Activated T-helper 1 cell treated with anti-CD3 and anti-CD28 coated beads, Interleukin-12 subunit alpha, Interleukin-12 subunit beta, Interleukin-2, Interleukin-4 antibody, amounts not matched to agents 30 ng/mL and 10 ng/mL and 1 ng/mL, durations not matched to agents 14 hours and 24 hours and 36 hours (primary cell): ENCODE results near the gene RAET1E. TPM values are rescaled to one million over a fixed set of nuclear protein-coding genes. Genes with fewer than 3 reads are reported as not detected.
"Not testable (repeated sequence)": the region's sequence is repeated elsewhere in the genome, so short reads cannot be mapped to it uniquely, and the experiment has no call there.

Experiments
- DNase-seq: peaks from one replicate; pipeline ENCODE4 v3.0.0; 2021; ENCODE audit warnings: low spot score
- H3K27ac Mint-ChIP-seq: one replicate; pipeline ENCODE4 v1.8.0; 2021; ENCODE audit warnings: mild to moderate bottlenecking, mixed read lengths
- H3K27me3 Mint-ChIP-seq: one replicate; pipeline ENCODE4 v1.8.0; 2022; ENCODE audit warnings: mild to moderate bottlenecking, moderate library complexity, mixed read lengths; ENCODE audit not compliant: insufficient read depth
- H3K36me3 Mint-ChIP-seq: one replicate; pipeline ENCODE4 v1.8.0; 2021; ENCODE audit warnings: low read depth, mixed read lengths
- H3K4me1 Mint-ChIP-seq: one replicate; pipeline ENCODE4 v1.8.0; 2021; ENCODE audit warnings: low read depth, mixed read lengths
- H3K4me3 Mint-ChIP-seq: one replicate; pipeline ENCODE4 v1.8.0; 2021; ENCODE audit warnings: mild to moderate bottlenecking, moderate library complexity, mixed read lengths
- H3K9me3 Mint-ChIP-seq: one replicate; pipeline ENCODE4 v1.8.0; 2021; ENCODE audit warnings: mixed read lengths
- intact Hi-C: fragments of 100-400 bp; cut with micrococcal nuclease; formaldehyde crosslinking; loops from one replicate; pipeline ENCODE4 v1.15.1; 2024
- total RNA-seq: library from RNA; stranded (reverse); gene quantifications from 2 replicates; pipeline ENCODE4 v1.2.3, GENCODE V29; 2022

Gene RAET1E
- total RNA-seq, 1 donor from 2014 or later, result not detected

DNA sequence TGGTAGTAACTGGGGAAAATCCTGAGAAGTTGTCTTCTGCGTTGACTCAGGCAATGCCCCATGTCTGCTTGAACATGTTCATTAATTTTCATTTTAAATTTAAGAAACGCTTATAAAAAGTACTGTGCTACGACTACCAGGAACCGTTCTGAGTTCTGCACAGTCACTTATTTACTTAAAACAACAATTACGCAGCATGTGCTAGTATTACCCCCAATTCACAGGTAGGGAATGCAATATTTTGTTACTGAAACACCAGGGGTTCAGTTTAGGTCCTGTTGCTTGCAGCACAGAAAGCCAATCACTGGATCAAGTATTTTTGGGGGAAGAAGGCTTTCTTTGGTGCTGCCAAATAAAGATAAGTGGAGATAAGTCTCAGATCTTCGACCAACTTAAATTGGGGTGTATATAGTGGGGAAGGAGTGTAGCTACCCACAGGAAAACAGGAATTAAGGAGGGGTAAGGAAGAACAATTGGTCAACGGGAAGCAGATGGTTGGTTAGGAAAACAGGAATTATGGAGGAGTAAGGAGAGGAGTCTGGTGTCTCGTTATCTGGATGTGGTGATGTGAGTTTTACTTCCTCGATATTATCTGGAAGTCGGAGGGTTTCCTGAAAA, 28.5 kb downstream of the RAET1E start:
- peaks cover 35% of the 10 kb centered on the region for H3K27me3 Mint-ChIP-seq
- intact Hi-C loops, result no loop called here
- no peak overlapping the region for H3K4me3 Mint-ChIP-seq
- H3K9me3 Mint-ChIP-seq, result peaks cover 8% of the 10 kb centered on the region
- H3K36me3 Mint-ChIP-seq, result no peaks in the 10 kb centered on the region
- no peak for DNase-seq
- peaks cover 8% of the 10 kb centered on the region for H3K4me1 Mint-ChIP-seq
- H3K27ac Mint-ChIP-seq, result no peak overlapping the region

DNA sequence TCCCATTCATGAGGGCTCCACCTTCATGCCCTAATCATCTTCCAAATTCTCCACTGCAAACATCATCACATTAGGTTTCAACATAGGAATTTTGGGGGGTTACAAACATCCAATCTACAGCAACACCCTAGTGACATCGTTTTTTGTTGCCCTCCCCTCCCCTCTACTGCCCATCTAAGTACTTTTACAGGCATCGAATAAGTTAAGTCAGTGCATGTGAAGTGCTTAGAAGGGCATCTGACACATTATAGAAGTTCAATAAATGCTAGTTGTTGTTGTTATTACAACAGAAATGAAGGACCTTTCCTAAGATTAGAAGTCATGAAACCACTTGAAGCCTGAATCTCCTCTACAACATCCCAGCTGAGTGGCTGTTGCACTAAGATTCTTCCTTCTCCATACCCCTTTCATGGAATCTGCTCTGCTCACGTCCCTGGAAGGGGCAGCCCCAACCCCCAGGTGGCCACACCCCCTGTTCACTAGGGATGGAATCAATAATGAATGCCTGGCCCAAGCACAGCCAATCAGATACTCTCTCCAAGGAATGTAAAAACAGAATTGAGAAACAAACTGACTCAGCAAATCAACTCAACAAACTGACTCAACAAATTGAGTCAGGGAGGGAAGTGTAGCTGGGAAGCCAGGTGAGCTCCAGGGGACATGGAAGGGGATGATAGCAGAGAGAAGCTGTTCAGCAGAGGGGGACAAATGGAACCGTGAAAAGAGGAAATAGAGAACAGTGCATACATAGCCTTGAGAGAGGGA, 29.9 kb downstream of the RAET1E start:
- Mint-ChIP-seq H3K9me3 (peaks cover 8% of the 10 kb centered on the region), H3K4me1 (peaks cover 10% of the 10 kb centered on the region), H3K27me3 (peaks cover 24% of the 10 kb centered on the region), H3K36me3 (no peaks in the 10 kb centered on the region), H3K27ac (no peak overlapping the region), H3K4me3 (no peak overlapping the region)
- DNase-seq, result no peak
- intact Hi-C loops, result no loop called here

DNA sequence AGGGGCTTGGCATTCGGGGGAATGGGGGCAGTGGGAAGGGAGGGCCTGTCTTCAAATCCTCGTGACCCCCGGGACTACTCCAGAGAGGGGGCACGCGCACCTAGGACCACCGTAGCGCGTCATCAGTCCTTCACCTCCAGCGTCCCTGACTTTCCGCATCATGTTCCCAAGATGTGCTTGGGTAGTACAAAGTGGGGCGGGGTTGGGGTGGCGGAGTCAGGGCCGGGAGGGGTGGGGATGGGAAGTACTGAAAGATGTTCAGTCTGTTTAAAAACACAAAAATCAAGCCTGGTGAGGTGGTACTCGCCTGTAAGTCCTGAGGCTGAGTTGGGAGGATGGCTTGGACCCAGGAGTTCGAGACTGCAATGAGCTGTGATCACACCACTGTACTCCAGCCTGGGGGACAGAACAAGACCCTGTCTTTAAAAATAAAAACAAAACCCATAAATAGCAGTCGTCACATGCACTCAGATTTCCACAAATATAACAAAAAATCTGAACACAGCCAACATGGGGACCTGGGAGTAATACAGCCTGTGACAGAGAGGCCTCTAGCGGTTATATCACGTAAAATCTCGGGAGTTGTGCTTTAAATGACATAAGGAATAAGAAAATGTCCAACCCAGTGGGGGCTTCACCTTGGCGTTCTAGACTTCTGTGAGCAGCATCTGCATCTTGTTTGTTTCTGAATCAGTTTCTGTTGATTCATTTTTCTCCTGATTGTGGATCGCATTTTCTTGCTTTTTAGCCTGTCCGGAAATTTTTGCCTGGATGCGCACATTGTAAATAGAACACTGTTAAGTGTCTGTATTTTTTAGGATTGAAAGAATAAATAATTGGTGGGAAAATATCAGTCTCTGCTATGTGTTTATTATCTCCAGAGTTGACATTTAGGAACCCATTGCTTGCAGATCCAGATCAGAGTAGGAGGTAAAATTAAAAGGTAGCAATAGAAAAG, 33.1 kb downstream of the RAET1E start:
- Mint-ChIP-seq H3K4me3 (peak overlapping the region; percentile 67), H3K36me3 (no peaks in the 10 kb centered on the region), H3K9me3 (no peaks in the 10 kb centered on the region), H3K27ac (no peak overlapping the region), H3K4me1 (peaks cover 35% of the 10 kb centered on the region), H3K27me3 (peaks cover 25% of the 10 kb centered on the region)
- peak; percentile 21 for DNase-seq
- intact Hi-C loops, result loop anchor here (1.0 to 2.0 kb wide), 9 partner anchors 25 to 318 kb away; partner anchors contain the start of genes GINM1, KATNA1, NUP43 and PPIL4

DNA sequence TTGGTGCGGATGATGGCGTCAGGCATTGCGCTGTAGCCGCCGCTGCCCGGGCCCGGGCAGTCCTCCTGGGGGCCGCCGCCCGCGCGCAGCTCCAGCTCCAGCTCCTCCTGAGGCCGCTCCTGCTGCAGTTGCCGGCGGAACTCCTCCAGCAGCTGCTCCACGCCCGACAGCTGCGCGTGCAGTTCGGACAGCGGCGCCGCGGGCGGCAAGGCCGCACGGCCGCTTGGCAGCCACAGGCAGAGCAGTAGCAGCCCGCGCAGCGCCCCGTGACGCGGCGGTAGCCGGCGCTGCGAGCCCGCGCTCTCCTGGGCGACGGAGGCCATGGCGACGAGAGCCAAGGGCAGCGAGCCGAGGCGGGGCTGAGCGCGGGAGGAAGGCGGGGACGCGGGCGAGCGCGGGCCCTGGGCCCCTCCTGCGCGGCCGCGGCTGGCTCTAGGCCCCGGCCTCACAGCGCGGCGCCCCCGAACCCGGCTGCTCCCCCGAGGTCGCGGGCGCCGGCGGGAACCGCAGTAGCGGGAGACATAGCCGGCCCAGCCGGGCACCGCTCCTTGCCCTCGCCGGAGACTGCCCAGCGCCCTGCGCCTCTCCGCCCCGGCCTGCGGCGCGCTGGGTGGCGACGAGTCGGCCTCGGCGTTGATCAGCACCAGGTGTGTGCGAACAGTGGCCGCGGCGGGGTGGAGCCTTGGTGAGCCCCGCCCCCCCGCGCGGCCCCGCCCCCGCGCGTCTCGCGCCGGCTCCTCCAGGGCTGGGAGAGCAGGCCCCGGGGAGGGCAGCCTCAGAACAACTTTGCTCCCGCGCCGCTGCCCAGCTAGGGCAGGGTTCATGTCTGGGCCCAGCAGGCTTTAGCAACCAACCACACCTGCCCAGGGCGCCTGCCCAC, 34.0 kb downstream of the RAET1E start, which contains the start of gene LRP11:
Gene LRP11 (minus strand): TSS at position 662 of the 880 bp plus-strand sequence. CDS start 339 bp downstream, at position 323.
- Mint-ChIP-seq H3K4me3 (peak within 1 kb of the TSS; percentile 80), H3K4me1 (peaks cover 35% of the 10 kb centered on the region), H3K27me3 (peaks cover 23% of the 10 kb centered on the region), H3K27ac (no peak within 1 kb of the TSS), H3K9me3 (no peaks in the 10 kb centered on the region), H3K36me3 (no peaks in the 10 kb centered on the region)
- peak; percentile 80 for DNase-seq
- intact Hi-C loops, result loop anchor here (1.0 to 2.0 kb wide), 7 partner anchors 59 to 317 kb away; partner anchors contain the start of genes GINM1, KATNA1, NUP43 and PPIL4

DNA sequence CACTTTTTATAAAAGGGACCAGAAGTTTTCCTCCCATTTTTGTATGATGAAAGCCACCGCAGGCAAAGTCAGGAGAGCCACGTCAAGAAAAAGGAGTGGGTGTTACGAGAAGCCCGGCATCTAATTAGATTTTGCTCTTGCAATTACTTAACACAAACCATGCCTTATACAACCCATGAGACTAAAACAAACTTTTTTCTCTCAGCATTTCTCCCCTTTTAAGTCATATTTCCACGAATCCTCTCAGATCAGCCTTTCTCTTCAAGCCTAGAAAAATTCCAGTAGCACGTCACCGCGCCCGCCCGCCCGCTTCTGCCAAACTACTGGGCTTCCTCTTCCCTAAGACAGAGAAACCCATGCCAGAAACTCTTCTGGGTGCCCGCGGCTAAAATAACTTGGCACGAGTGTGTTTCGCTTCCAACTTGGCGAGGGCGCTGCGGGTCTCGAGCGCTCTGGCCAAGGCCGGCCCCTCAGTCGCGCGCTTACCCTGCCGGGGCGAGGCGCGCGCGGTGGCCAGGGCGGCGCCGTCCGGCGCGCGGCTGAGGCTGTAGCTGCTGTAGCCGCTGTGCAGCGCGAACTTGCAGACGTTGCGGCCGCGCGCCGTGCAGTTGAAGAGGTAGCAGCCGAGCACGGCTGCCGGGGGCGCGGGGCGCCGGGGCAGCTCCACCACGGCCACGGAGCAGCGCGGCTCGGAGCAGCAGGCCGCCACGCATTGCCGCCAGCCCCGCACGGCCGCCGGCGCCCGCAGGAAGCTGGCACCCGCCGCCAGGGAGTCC, 34.8 kb downstream of the RAET1E start:
- Mint-ChIP-seq H3K4me3 (peak overlapping the region; percentile 80), H3K27me3 (peaks cover 22% of the 10 kb centered on the region), H3K27ac (peak overlapping the region; percentile 18), H3K9me3 (no peaks in the 10 kb centered on the region), H3K4me1 (peaks cover 35% of the 10 kb centered on the region), H3K36me3 (no peaks in the 10 kb centered on the region)
- intact Hi-C loops, result no loop called here
- DNase-seq, result peak; percentile 31

DNA sequence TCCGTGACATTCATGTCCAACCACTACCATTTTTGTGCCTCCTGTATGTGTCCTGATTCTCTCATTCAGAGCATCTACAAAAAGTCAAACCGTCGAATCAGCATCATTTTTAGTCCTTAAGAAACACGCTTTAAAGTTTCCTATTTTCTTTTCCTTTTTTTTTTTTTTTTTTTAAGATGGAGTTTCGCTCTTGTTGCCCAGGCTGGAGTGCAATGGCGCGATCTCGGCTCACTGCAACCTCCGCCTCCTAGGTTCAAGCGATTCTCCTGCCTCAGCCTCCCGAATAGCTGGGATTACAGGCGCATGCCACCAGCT, 35.5 kb downstream of the RAET1E start:
- DNase-seq, H3K27ac Mint-ChIP-seq, H3K36me3 Mint-ChIP-seq, H3K9me3 Mint-ChIP-seq, intact Hi-C loops: not testable (repeated sequence)
- Mint-ChIP-seq H3K27me3 (peaks cover 26% of the 10 kb centered on the region), H3K4me1 (peaks cover 35% of the 10 kb centered on the region), H3K4me3 (peak overlapping the region; percentile 80)

DNA sequence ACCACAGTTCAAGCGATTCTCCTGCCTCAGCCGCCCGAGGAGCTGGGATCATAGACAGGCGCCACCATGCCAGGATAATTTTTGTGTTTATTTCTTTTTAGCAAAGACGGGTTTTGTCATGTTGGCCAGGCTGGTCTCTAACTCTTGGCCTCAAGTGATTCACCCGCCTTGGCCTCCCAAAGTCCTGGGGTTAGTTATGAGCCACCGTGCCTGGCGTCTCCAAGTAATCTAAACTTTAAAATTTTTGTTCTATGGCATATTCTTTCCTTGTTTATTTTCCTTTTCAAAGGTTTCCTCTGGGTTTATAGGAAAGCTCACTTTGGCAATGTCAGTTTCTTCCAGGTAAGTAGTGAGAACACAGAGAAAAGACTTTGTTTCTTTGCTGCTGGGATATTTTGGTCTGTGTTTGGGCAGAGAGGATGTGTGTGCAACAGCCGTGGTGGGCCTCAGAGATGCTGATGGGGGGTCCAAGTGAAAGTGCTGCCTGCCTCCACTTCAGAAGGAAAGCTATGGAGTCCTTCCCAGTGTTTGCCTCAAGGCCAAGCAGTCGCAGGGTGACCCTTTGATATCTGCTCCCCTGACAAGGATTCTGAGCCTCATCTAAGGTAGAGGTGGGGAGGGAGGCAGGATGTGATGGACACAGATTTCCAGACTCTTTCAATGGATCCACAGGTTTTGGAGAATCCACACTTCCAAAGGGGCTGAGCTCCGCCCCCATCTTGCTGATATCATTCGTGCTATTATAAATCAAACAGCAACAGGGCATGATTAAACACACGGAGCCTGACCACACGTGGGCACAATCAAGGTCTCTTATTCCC, 36.1 kb downstream of the RAET1E start:
- H3K36me3 Mint-ChIP-seq, result no peaks in the 10 kb centered on the region
- H3K27ac Mint-ChIP-seq, result no peak overlapping the region
- peaks cover 29% of the 10 kb centered on the region for H3K27me3 Mint-ChIP-seq
- peak overlapping the region; percentile 57 for H3K4me3 Mint-ChIP-seq
- no peak for DNase-seq
- intact Hi-C loops, result no loop called here
- peaks cover 35% of the 10 kb centered on the region for H3K4me1 Mint-ChIP-seq
- no peaks in the 10 kb centered on the region for H3K9me3 Mint-ChIP-seq

DNA sequence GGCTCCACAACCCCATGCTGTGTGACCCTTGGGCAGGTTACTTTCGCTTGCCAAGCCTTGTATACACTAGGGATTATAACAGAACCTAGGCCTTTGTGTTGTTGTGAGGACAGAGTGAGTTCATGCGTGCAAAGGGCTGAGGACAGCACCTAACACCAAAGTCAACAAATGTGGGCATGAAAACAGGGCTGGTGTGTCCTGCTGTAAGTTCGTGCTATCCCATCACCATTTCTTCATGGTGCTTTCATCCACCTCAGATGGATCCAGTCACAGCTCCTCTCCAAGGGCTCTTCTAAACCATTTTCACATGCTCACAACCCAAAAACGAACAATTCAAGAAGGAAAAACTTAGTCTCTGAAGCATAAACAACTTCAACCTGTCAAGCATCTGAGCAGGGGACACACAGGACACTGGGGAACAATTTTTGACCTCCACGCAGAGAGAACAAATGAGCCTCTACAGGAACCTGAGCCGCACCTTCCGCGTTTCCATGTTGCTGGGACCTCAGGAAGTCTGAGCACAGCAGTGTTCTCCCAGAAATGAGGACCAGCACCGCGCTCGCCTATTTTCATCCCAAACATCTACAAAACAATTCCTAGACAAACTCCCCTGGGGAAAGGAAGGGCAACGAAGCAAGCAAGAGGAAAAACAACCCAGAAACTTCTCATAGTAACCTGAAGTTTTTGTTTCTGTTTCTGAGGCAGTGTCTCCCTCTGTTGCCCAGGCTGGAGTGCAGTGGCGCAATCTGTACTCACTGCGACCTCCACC, 36.9 kb downstream of the RAET1E start:
- no peak for DNase-seq
- intact Hi-C loops, result no loop called here
- Mint-ChIP-seq H3K4me3 (peak overlapping the region; percentile 43), H3K36me3 (no peaks in the 10 kb centered on the region), H3K27ac (no peak overlapping the region), H3K9me3 (no peaks in the 10 kb centered on the region), H3K27me3 (peaks cover 29% of the 10 kb centered on the region), H3K4me1 (peaks cover 35% of the 10 kb centered on the region)

DNA sequence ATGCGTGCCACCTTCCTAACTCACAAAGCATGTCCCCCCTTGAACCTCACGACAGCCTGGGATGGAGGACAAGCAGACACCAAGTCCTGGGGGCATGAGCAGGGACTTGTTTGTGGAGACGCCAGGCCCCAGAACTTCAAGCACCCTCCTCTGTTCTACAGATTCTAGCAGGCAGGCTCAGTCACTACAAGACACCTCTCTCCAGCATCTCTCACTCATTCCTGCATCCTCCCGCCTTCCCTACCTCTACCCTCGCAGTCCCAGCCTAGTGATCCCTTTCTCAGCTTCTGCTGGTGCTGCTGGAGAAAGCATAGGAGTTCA, 37.4 kb downstream of the RAET1E start:
- intact Hi-C loops, result no loop called here

DNA sequence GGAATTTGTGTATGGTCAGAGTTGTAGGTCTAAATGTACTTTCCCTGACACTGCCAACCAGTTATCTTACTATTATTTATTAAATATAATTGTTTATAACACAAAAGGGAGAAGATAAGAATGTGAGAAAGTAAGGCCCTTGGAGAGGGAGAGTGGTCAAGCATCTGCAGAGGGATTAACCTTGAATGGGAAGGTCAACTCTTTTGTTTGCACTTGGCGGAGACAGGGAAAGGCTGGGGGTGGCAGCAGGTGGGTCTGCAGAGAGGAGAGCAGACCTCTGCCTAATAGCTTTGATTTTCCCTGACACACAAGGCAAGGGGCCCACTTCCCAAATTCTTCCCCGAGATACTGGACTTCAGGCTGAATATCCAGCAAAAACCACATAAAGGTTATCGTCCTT, 38.0 kb downstream of the RAET1E start:
- Mint-ChIP-seq H3K27ac (no peak overlapping the region), H3K4me3 (no peak overlapping the region), H3K4me1 (peaks cover 36% of the 10 kb centered on the region), H3K27me3 (peaks cover 22% of the 10 kb centered on the region), H3K36me3 (no peaks in the 10 kb centered on the region), H3K9me3 (no peaks in the 10 kb centered on the region)
- DNase-seq, result no peak
- intact Hi-C loops, result no loop called here

More for the DNA sequence above, 37.4 kb downstream of the RAET1E start:
- Mint-ChIP-seq H3K4me1 (peaks cover 36% of the 10 kb centered on the region), H3K4me3 (no peak overlapping the region), H3K9me3 (no peaks in the 10 kb centered on the region), H3K36me3 (no peaks in the 10 kb centered on the region), H3K27ac (no peak overlapping the region), H3K27me3 (peaks cover 27% of the 10 kb centered on the region)
- DNase-seq, result no peak
